Measurements from ENCODE around the gene R3HDM4. TPM values are rescaled to one million over a fixed set of nuclear protein-coding genes. Genes with fewer than 3 reads are reported as not detected.

The R3HDM4 gene
- total and polyA plus RNA-seq, 9 of the 15 experiments (the other 6 are each of a cell fraction or from before 2014, with no cell fraction given): 3.2 to 154 (median 59.0) TPM

- TF ChIP-seq RBFOX2 (IDR thresholded peaks at IDR 0.05; ENCODE audit: low read depth, low read length): peak; percentile 82
- TF ChIP-seq ZFP36 (IDR thresholded peaks at IDR 0.05; ENCODE audit: low read depth, low read length, partially characterized antibody): no peak
- no peak for TF ChIP-seq ZNF280A (IDR thresholded peaks at IDR 0.05; ENCODE audit: low read depth, partially characterized antibody)
- TF ChIP-seq SRSF9 (IDR thresholded peaks at IDR 0.05; ENCODE audit: borderline replicate concordance, low read depth, low read length): no peak
- TF ChIP-seq SMARCE1 (IDR thresholded peaks at IDR 0.05): no peak
- TF ChIP-seq SP2 (IDR thresholded peaks at IDR 0.05; ENCODE audit: extremely low read depth, low read depth, low read length, poor library complexity, severe bottlenecking): no peak
- no peak for TF ChIP-seq JUND (IDR thresholded peaks at IDR 0.05; ENCODE audit: borderline replicate concordance, low read depth, low read length)
- TF ChIP-seq JUND (tag; IDR thresholded peaks at IDR 0.05; ENCODE audit: borderline replicate concordance, low read depth, low read length): no peak
- TF ChIP-seq NFXL1 (CRISPR knock-in tag; IDR thresholded peaks at IDR 0.05): no peak
- TF ChIP-seq ZNF232 (CRISPR knock-in tag; IDR thresholded peaks at IDR 0.05): no peak
- TF ChIP-seq CLOCK (CRISPR knock-in tag; IDR thresholded peaks at IDR 0.05; ENCODE audit: borderline replicate concordance): no peak
- TF ChIP-seq MNT (conservative IDR thresholded peaks at IDR 0.05): peak; percentile 74 to 81
- TF ChIP-seq ZNF124 (CRISPR knock-in tag; IDR thresholded peaks at IDR 0.05): no peak
- TF ChIP-seq, protein P1, sequence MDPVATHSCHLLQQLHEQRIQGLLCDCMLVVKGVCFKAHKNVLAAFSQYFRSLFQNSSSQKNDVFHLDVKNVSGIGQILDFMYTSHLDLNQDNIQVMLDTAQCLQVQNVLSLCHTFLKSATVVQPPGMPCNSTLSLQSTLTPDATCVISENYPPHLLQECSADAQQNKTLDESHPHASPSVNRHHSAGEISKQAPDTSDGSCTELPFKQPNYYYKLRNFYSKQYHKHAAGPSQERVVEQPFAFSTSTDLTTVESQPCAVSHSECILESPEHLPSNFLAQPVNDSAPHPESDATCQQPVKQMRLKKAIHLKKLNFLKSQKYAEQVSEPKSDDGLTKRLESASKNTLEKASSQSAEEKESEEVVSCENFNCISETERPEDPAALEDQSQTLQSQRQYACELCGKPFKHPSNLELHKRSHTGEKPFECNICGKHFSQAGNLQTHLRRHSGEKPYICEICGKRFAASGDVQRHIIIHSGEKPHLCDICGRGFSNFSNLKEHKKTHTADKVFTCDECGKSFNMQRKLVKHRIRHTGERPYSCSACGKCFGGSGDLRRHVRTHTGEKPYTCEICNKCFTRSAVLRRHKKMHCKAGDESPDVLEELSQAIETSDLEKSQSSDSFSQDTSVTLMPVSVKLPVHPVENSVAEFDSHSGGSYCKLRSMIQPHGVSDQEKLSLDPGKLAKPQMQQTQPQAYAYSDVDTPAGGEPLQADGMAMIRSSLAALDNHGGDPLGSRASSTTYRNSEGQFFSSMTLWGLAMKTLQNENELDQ (CRISPR knock-in tag; IDR thresholded peaks at IDR 0.05; ENCODE audit: borderline replicate concordance): no peak
- TF ChIP-seq ZNF384 (IDR thresholded peaks at IDR 0.05; ENCODE audit: low read depth, low read length): no peak
Observed at GRCh38 chr19:911197-912033, 1.6 kb downstream of the R3HDM4 start (continued).

All from K562 (cell line).